ENCODE measurements around the gene GALNT12.

GALNT12 gene

DNA sequence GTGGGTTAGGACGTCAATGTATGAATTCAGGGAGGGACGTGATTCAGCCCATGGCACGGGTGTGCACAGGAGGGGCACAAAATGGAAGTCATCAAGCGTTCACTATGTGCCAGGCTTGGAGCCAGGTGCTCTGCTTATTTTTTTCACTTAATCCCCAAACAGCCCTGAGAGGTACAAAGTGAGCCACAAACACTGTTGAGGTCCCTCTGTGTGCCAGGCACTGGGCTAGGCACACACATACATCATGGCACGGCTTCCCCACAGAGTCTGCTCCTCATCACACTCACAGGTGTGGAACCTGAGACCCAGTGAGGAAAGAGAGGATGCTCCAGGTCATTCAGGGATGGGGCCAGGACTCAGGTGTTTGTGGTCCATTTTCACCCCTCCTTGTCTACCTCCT lies 68.1 kb downstream of the GALNT12 start:
- Histone ChIP-seq H3K27me3 (ENCODE audit: low read depth, low read length) (no peaks in the 10 kb centered on the region), H3K36me3 (ENCODE audit: control insufficient read depth in 1 of 2, insufficient read depth in 2 of 2, low read length in 2 of 2) (no peaks in the 10 kb centered on the region), H3K4me3 (ENCODE audit: low read depth in 1 of 2, low read length in 2 of 2) (no peak overlapping the region), H3K4me1 (ENCODE audit: control insufficient read depth in 1 of 2, insufficient read depth in 2 of 2, low read length in 2 of 2) (peaks cover 0 to 11% of the 10 kb centered on the region in 2 donors), H3K27ac (ENCODE audit: low read length) (no peak overlapping the region), H3K9me3 (ENCODE audit: control insufficient read depth in 1 of 2, low read length in 2 of 2) (no peaks in the 10 kb centered on the region)

- no peaks in the 10 kb centered on the region for H3K27me3 ChIP-seq (ENCODE audit: low read depth, low read length)
- H3K4me1 ChIP-seq (ENCODE audit: control insufficient read depth in 1 of 2, insufficient read depth in 2 of 2, low read length in 2 of 2), result peaks cover 0 to 11% of the 10 kb centered on the region in 2 donors
- no peak overlapping the region for H3K27ac ChIP-seq (ENCODE audit: low read length)
- no peaks in the 10 kb centered on the region for H3K36me3 ChIP-seq (ENCODE audit: control insufficient read depth in 1 of 2, insufficient read depth in 2 of 2, low read length in 2 of 2)
- no peak overlapping the region for H3K4me3 ChIP-seq (ENCODE audit: low read depth in 1 of 2, low read length in 2 of 2)
- no peaks in the 10 kb centered on the region for H3K9me3 ChIP-seq (ENCODE audit: control insufficient read depth in 1 of 2, low read length in 2 of 2)
These were observed 69.8 kb downstream of the GALNT12 start for GRCh38 chr9:98877311-98877710.

DNA sequence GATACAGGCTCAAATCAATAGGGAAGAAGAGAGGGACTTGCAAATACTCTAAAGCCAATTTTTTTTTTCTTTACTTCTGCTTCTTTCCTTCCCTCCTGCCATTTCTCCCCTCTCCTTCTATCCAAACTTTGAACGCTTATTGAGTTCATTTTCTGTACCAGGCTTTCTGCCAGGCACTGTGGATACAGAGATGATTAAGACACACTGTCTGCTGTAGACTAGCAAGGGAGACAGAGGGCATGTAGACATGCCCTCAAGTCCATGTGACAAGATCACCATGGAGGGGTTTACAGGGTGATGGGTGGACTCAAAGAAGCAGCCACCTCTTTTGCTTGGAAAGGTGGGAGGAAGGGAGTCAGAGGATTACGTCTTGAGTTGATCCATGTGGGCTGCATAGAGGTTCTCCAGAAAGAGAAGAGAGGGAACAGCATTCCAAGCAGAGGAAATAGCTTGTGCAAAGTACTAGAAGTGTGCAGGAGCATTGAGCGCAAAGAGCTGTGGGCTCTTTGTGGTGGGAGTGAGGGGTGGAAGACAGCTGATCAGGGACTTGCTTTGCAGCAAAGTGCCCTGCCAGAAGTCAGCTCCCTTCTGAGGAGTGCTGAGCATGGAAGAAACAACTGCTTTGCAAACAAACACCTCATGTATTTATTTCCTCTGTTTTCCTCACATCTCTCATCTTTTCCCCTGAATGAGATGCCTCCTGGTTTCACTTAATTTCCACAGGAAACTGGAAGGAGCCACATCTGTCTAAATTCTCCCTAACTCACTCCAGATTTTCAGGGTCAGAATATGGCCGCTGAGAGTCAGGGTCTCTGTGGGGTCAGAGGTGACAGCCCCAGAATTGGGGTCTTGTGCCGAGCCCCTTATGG lies 71.9 kb downstream of the GALNT12 start:
- Histone ChIP-seq H3K27me3 (ENCODE audit: low read depth, low read length) (no peaks in the 10 kb centered on the region), H3K4me3 (ENCODE audit: low read depth in 1 of 2, low read length in 2 of 2) (no peak overlapping the region), H3K27ac (ENCODE audit: low read length) (no peak overlapping the region), H3K4me1 (ENCODE audit: control insufficient read depth in 1 of 2, insufficient read depth in 2 of 2, low read length in 2 of 2) (peaks cover 0 to 11% of the 10 kb centered on the region in 2 donors), H3K9me3 (ENCODE audit: control insufficient read depth in 1 of 2, low read length in 2 of 2) (no peaks in the 10 kb centered on the region), H3K36me3 (ENCODE audit: control insufficient read depth in 1 of 2, insufficient read depth in 2 of 2, low read length in 2 of 2) (no peaks in the 10 kb centered on the region)

GRCh38 chr9:98879963-98880310 lies 72.5 kb downstream of the GALNT12 start:
- Histone ChIP-seq H3K27me3 (ENCODE audit: low read depth, low read length) (no peaks in the 10 kb centered on the region), H3K4me1 (ENCODE audit: control insufficient read depth in 1 of 2, insufficient read depth in 2 of 2, low read length in 2 of 2) (peaks cover 0 to 11% of the 10 kb centered on the region in 2 donors), H3K36me3 (ENCODE audit: control insufficient read depth in 1 of 2, insufficient read depth in 2 of 2, low read length in 2 of 2) (no peaks in the 10 kb centered on the region), H3K9me3 (ENCODE audit: control insufficient read depth in 1 of 2, low read length in 2 of 2) (no peaks in the 10 kb centered on the region), H3K4me3 (ENCODE audit: low read depth in 1 of 2, low read length in 2 of 2) (no peak overlapping the region), H3K27ac (ENCODE audit: low read length) (no peak overlapping the region)

GRCh38 chr9:98880311-98881015 lies 73.0 kb downstream of the GALNT12 start:
- Histone ChIP-seq H3K9me3 (ENCODE audit: control insufficient read depth in 1 of 2, low read length in 2 of 2) (no peaks in the 10 kb centered on the region), H3K4me3 (ENCODE audit: low read depth in 1 of 2, low read length in 2 of 2) (no peak overlapping the region), H3K36me3 (ENCODE audit: control insufficient read depth in 1 of 2, insufficient read depth in 2 of 2, low read length in 2 of 2) (no peaks in the 10 kb centered on the region), H3K27me3 (ENCODE audit: low read depth, low read length) (no peaks in the 10 kb centered on the region), H3K4me1 (ENCODE audit: control insufficient read depth in 1 of 2, insufficient read depth in 2 of 2, low read length in 2 of 2) (peaks cover 0 to 11% of the 10 kb centered on the region in 2 donors), H3K27ac (ENCODE audit: low read length) (no peak overlapping the region)

DNA sequence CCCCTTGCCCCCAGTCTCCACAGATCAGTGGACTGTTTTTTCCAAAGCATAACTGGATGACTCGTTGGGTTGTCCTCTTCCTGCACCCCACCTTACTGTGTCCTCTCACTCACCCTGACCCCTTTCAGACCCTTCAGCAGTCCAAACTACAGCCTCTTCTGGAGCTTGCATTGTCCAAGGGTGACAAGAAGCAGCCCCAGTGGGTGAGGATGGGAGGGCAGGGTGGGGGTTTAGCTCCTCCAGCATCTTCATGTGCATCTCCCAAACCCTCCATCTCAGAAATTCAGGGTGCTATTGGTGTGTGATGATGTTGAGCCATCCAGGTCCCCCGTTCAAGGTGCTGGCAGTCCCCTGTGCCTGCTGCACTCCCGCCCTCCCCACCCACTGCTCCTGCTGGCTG lies 73.9 kb downstream of the GALNT12 start:
- peaks cover 0 to 11% of the 10 kb centered on the region in 2 donors for H3K4me1 ChIP-seq (ENCODE audit: control insufficient read depth in 1 of 2, insufficient read depth in 2 of 2, low read length in 2 of 2)
- no peaks in the 10 kb centered on the region for H3K9me3 ChIP-seq (ENCODE audit: control insufficient read depth in 1 of 2, low read length in 2 of 2)
- no peak overlapping the region for H3K27ac ChIP-seq (ENCODE audit: low read length)
- no peaks in the 10 kb centered on the region for H3K36me3 ChIP-seq (ENCODE audit: control insufficient read depth in 1 of 2, insufficient read depth in 2 of 2, low read length in 2 of 2)
- H3K4me3 ChIP-seq (ENCODE audit: low read depth in 1 of 2, low read length in 2 of 2), result no peak overlapping the region
- no peaks in the 10 kb centered on the region for H3K27me3 ChIP-seq (ENCODE audit: low read depth, low read length)

GRCh38 chr9:98881836-98882568 lies 74.5 kb downstream of the GALNT12 start:
- Histone ChIP-seq H3K9me3 (ENCODE audit: control insufficient read depth in 1 of 2, low read length in 2 of 2) (no peaks in the 10 kb centered on the region), H3K4me3 (ENCODE audit: low read depth in 1 of 2, low read length in 2 of 2) (no peak overlapping the region), H3K27ac (ENCODE audit: low read length) (no peak overlapping the region), H3K27me3 (ENCODE audit: low read depth, low read length) (no peaks in the 10 kb centered on the region), H3K4me1 (ENCODE audit: control insufficient read depth in 1 of 2, insufficient read depth in 2 of 2, low read length in 2 of 2) (peaks cover 0 to 11% of the 10 kb centered on the region in 2 donors), H3K36me3 (ENCODE audit: control insufficient read depth in 1 of 2, insufficient read depth in 2 of 2, low read length in 2 of 2) (no peaks in the 10 kb centered on the region)

DNA sequence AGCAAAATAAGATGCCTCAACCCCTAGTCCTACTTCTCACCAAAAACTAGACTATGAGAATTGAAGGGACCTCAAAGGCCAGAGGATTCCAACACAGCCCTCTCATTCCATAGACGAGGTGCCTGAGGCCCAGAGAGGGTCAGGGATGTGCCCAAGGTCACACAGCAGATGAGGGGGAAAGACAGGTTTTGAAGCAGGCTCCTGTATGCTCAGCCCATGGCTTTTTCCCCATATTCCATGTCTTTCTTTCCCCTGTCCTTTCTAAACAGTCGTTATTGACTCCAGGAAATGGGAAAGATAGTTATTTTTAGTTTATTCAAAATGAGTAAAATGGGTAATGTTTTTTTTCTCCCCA lies 75.1 kb downstream of the GALNT12 start:
- no peaks in the 10 kb centered on the region for H3K9me3 ChIP-seq (ENCODE audit: control insufficient read depth in 1 of 2, low read length in 2 of 2)
- H3K27ac ChIP-seq (ENCODE audit: low read length), result no peak overlapping the region
- H3K36me3 ChIP-seq (ENCODE audit: control insufficient read depth in 1 of 2, insufficient read depth in 2 of 2, low read length in 2 of 2), result no peaks in the 10 kb centered on the region
- H3K27me3 ChIP-seq (ENCODE audit: low read depth, low read length), result no peaks in the 10 kb centered on the region
- H3K4me1 ChIP-seq (ENCODE audit: control insufficient read depth in 1 of 2, insufficient read depth in 2 of 2, low read length in 2 of 2), result peaks cover 0 to 11% of the 10 kb centered on the region in 2 donors
- no peak overlapping the region for H3K4me3 ChIP-seq (ENCODE audit: low read depth in 1 of 2, low read length in 2 of 2)

GRCh38 chr9:98883276-98883675 lies 75.8 kb downstream of the GALNT12 start:
- no peaks in the 10 kb centered on the region for H3K36me3 ChIP-seq (ENCODE audit: control insufficient read depth in 1 of 2, insufficient read depth in 2 of 2, low read length in 2 of 2)
- H3K4me3 ChIP-seq (ENCODE audit: low read depth in 1 of 2, low read length in 2 of 2), result no peak overlapping the region
- H3K27ac ChIP-seq (ENCODE audit: low read length), result no peak overlapping the region
- no peaks in the 10 kb centered on the region for H3K27me3 ChIP-seq (ENCODE audit: low read depth, low read length)
- H3K4me1 ChIP-seq (ENCODE audit: control insufficient read depth in 1 of 2, insufficient read depth in 2 of 2, low read length in 2 of 2), result peaks cover 0 to 11% of the 10 kb centered on the region in 2 donors
- no peaks in the 10 kb centered on the region for H3K9me3 ChIP-seq (ENCODE audit: control insufficient read depth in 1 of 2, low read length in 2 of 2)

- H3K27ac ChIP-seq (ENCODE audit: low read length), result no peak overlapping the region
- no peak overlapping the region for H3K4me3 ChIP-seq (ENCODE audit: low read depth in 1 of 2, low read length in 2 of 2)
- H3K27me3 ChIP-seq (ENCODE audit: low read depth, low read length), result no peaks in the 10 kb centered on the region
- H3K9me3 ChIP-seq (ENCODE audit: control insufficient read depth in 1 of 2, low read length in 2 of 2), result no peaks in the 10 kb centered on the region
- peaks cover 0 to 2% of the 10 kb centered on the region in 2 donors for H3K4me1 ChIP-seq (ENCODE audit: control insufficient read depth in 1 of 2, insufficient read depth in 2 of 2, low read length in 2 of 2)
- H3K36me3 ChIP-seq (ENCODE audit: control insufficient read depth in 1 of 2, insufficient read depth in 2 of 2, low read length in 2 of 2), result no peaks in the 10 kb centered on the region
These were observed 77.4 kb downstream of the GALNT12 start for GRCh38 chr9:98884849-98885248.

GRCh38 chr9:98885575-98886295 lies 78.3 kb downstream of the GALNT12 start:
- Histone ChIP-seq H3K27ac (ENCODE audit: low read length) (no peak overlapping the region), H3K4me3 (ENCODE audit: low read depth in 1 of 2, low read length in 2 of 2) (no peak overlapping the region), H3K4me1 (ENCODE audit: control insufficient read depth in 1 of 2, insufficient read depth in 2 of 2, low read length in 2 of 2) (no peaks in the 10 kb centered on the region), H3K27me3 (ENCODE audit: low read depth, low read length) (no peaks in the 10 kb centered on the region), H3K9me3 (ENCODE audit: control insufficient read depth in 1 of 2, low read length in 2 of 2) (no peaks in the 10 kb centered on the region), H3K36me3 (ENCODE audit: control insufficient read depth in 1 of 2, insufficient read depth in 2 of 2, low read length in 2 of 2) (no peaks in the 10 kb centered on the region)

Measured in muscle layer of duodenum (tissue), 2 donors.